NOMO-1 (cell line): ENCODE data around the gene CAMK4.
"Not testable (repeated sequence)": the region's sequence is repeated elsewhere in the genome, so short reads cannot be mapped to it uniquely, and the experiment has no call there.

Experiments used
- DNase-seq, 2 experiments: peaks; one replicate each; lab custom pipeline; 2025; ENCODE audit not compliant: unreplicated experiment in 2 of 2; lab: John Stamatoyannopoulos, UW

Gene CAMK4

GRCh38 chr5:111299831-111300432 lies 75.7 kb downstream of the CAMK4 start:
- no peak for DNase-seq

DNA sequence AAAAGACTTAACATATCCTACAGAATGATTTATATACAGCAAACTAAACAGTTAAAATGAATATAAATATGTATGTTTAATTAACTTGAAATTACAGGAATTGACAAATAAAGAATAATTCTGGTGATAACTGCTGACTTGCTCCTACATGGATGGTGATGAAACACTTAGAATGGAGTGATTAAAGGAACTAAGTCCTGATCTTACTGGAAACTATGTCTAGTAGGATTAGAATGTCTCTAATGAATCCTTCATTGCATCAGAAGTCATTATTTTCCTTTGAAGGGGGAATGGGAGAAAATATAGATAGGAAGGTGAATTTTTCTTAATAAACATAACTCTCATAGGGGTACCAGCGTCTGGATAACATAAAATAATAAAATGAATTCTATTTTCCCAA lies 77.1 kb downstream of the CAMK4 start:
- no peak for DNase-seq

- DNase-seq: not testable (repeated sequence)
Measured at GRCh38 chr5:111302043-111302442, 77.9 kb downstream of the CAMK4 start.

GRCh38 chr5:111308951-111309350 lies 84.8 kb downstream of the CAMK4 start:
- DNase-seq: no peak

DNA sequence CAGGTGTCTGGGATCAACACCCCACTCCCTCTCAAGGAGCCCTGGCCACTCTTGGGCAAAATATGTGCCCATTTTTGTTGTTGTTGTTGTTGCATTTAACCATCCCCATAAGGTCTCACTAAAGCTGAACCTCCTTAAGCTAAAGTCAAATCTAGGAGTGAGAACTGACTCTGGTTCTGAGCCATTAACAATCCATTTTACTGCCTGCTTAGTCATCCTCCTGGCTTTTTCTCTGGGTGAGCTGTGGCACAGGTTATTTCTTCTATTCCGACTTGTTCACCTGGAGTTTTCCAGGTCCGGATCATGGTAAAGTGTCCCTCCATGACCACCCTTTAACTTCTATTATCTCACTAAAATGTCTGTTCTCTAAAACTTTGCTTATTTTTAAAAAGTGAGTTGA lies 85.2 kb downstream of the CAMK4 start:
- no peak for DNase-seq

- no peak for DNase-seq
Measured at GRCh38 chr5:111310711-111311620, 86.8 kb downstream of the CAMK4 start.

DNA sequence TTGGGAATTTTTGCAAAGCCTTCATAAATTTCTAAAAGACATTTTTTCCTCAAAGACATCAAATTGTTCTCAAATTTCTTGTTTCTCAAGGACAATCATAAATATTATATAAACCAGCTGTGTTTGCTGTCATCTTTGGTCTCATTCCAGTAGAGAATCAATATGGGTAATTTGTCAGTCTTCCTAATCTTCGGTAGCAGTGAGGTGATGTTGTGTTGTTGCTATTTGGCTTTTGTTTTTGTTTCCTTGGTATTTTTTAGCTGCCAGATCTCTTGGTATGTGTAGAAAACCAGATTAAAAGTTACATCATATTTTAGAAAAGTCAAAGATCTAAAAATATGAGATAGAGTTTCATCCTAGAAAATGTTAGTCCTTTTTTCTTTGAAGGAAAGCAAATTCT lies 87.5 kb downstream of the CAMK4 start:
- no peak for DNase-seq

- DNase-seq: no peak
Measured at GRCh38 chr5:111313017-111313724, 89.0 kb downstream of the CAMK4 start.

DNA sequence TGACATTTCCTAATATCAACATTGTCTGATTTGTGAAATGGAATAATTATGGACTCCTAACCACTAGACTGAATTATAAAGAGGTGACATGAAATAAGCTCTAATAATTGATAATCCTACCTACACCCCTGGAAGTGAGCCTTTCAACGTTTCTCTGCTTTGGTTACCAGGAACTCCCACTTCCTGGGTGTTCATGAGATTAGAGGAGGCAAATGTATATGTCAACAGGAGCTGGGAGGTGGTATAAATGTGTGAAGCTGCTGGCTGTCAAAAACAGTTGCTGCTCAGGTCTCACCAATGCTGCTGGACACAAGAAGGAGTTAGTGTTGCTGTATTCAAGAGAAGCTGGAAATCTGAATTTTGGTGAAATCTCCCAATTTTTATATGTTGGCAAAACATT lies 96.8 kb downstream of the CAMK4 start:
- DNase-seq: no peak

- DNase-seq: no peak
Measured at GRCh38 chr5:111321376-111321775, 97.2 kb downstream of the CAMK4 start.

GRCh38 chr5:111326551-111326950 lies 102.4 kb downstream of the CAMK4 start:
- DNase-seq: no peak

DNA sequence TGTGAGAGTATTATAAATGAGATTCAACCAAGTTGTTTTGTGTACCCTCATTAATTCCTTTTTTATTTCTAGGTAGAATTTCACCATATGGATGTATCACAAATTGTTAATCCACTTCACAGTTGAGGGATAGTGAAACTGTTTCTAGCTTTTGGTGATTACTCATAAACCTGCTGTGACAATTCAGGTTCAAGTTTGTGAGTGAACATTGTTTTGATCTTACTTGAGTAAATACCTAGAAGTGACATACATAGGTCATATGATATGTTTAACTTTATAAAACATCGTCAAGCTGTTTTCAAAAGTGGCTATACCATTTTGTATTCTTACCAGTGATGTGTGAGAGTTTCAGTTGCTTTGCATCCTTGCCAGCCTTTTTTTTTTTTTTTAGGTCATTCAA lies 112.9 kb downstream of the CAMK4 start:
- no peak for DNase-seq

DNA sequence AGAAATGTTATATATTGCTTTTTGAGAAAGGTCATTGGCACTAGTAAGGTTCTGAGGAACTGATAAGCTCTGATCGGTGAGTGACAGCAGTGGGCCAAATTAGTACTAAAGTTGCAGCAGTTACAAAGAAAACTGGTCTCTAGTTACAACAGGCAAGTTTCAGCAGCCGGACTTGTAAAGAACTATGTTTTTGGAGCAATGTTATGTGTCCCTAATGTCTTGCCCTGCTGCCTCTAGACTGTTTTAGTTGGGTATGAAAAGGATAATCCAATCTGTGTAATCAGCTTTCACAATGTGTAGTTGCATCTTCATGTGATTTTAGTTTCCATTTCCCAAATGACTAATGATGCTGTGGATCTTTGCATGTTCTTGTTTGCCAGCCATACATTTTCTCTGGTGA lies 113.5 kb downstream of the CAMK4 start:
- no peak for DNase-seq

- no peak for DNase-seq
Measured at GRCh38 chr5:111345731-111346130, 121.5 kb downstream of the CAMK4 start.

GRCh38 chr5:111347021-111347420 lies 122.8 kb downstream of the CAMK4 start:
- no peak for DNase-seq

DNA sequence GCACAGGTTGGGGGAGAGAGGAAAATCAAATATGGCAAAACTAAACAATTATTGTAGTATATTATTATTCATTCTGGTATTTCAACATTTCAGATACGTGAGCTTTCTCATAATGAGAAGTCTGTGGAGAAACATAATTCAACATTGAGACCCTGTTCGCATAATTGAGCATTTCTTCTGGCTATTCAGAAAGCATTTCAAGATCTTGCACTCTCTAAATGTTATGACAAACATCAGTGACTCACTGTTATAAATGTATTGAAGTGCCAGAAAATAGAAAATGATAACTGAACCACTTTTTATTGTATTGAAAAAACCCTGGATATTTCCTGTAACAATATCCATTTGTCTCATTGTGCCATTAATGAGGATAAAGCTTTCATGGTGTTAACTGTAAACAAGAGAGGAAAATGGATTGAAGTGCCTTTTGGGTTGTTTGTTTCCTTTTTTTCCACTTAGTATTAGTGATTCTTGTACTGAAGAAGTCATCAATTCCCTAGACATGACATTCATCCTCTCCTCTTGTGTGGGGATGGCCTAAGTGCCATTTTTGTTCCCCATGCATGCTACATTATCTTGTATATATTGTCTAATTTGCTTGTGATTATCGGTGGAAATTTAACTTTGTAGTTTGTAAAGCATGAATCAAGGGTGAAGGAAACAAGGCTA lies 124.6 kb downstream of the CAMK4 start:
- DNase-seq: no peak

GRCh38 chr5:111349429-111349828 lies 125.2 kb downstream of the CAMK4 start:
- no peak for DNase-seq

GRCh38 chr5:111353035-111353434 lies 128.9 kb downstream of the CAMK4 start:
- DNase-seq: no peak

DNA sequence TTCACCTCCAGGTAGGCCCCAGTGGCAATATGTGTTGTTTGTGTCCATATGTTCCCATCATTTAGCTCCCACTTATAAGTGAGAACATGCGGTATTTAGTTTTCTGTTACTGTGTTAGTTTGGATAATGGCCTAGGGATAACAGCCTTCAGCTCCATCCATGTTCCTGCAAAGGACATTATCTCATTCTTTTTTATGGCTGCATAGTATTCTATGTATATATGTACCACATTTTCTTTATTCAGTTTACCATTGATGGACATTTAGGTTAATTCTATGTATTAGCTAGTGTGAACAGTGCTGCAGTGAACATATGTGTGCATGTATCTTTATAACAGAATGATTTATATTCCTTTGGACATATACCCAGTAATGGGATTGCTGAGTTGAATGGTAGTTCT lies 134.5 kb downstream of the CAMK4 start:
- DNase-seq: not testable (repeated sequence)

- no peak for DNase-seq
Measured at GRCh38 chr5:111360173-111360572, 136.0 kb downstream of the CAMK4 start.

DNA sequence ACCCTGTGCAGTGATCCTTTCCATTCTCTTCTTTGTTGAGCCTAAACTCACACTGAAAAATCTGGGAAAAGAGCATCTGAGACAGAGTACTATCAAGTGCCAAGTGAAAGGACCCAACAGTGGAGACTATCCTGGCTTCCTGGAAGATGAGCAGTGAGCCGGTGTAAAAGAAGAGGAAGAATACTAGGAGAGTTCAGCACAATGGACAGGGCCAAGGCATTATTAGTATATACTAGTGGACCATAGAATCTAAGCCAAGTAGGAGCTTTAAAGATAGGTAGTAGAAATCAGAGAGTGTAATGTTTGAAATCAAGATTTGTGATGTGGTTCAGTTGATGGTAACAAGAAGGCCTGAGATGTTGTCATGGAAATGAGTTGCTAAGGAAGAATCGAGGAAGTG lies 140.8 kb downstream of the CAMK4 start:
- no peak for DNase-seq
